Measurements from ENCODE around the gene MACROD2.

The MACROD2 gene

DNA sequence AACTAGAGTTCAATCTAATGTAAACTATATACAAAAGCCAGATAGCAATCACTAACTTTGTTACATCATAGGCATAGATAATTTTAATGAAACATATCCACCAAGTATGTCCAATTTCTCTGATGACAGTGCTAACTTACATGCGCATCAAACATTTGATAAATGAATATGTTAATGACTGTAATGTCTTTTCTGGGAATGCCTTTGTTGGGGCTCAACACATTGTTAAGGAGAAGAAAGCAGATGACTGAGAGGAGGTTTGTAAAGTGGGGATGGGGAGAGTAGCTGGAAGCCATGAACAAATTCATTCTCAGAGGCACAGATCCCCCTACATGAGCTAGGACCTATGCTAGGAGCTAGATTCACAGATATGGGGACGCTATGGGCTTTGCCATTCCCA lies 1627.9 kb downstream of the MACROD2 start:
- no peak for DNase-seq

DNA sequence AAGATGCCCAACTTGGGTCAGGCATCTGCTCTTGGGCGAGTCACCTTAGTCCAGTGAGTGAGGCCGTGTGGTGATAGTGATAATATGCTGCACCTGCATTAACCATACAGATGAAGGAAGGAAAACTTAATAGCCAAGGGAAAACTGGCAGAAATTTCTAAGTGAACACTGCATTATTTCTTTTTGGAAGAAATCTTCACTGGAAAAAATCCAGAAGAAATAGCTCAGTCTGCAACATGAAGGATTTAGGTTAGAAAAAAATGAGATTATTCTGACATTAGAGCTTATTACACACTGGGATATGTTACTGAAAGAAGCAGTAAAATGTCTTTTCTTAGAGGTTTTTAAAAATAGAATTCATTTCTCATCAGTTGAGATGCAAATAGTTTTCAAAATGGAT lies 1630.7 kb downstream of the MACROD2 start:
- no peak for DNase-seq

DNA sequence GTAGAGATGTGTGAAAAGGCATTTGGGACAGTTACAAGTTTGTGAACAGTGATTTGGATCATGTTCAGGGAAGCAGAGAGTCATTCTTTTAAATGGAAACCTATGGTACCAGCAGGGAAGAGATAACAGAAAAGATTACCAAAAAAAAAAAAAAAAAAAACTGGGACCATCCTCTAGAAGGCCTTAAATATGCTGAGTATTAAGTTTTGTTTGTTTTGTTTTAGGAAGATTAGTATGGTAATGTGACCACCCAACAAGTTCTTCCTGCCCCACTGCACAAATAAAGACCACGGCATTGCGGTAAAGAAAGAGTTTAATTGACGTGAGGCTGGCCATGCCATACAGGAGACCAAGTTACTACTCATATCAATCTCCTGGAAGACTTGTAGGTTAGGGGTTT lies 1631.8 kb downstream of the MACROD2 start:
- DNase-seq = no peak

DNA sequence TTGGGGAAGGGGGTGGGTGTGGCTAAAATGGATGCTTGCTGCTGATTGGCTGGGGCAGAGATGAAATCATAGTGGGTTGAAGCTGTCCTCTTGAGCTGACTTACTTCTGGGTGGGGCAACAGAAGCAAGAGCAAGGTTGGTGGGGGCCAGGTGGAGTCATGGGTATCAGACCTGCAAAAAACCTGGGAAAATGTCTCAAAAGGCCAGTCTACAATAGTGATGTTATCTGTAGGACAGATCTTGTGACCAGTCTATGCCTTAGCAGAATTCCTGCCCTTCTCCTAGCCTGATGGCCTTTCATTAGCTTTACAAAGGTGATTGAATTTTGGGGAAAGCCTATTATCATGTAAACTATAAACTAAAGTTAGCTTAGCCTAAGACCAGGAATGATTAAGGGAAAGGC lies 1632.2 kb downstream of the MACROD2 start:
- DNase-seq = no peak

DNA sequence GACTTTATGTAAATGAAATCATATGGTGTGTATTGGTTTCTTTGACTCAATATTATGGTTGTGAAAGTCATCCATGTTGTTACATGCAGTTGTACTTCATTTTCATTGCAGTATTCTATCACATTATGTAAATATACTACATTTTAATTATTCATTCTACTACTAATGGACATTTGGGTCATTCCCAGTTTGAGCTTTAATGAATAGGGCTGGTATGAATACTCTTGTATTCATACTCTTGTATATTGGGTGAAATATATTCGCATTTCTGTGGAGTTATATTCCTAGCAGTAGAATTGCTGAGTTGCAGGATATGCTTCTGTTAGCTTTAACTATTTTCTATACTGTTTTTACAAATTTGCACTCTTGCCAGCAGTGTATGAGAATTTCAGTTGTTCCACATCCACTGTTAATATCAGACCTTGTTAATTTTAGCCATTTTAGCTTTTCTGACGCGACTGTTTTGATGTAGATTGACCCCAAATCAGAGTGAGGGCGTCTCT lies 1633.6 kb downstream of the MACROD2 start:
- no peak for DNase-seq

DNA sequence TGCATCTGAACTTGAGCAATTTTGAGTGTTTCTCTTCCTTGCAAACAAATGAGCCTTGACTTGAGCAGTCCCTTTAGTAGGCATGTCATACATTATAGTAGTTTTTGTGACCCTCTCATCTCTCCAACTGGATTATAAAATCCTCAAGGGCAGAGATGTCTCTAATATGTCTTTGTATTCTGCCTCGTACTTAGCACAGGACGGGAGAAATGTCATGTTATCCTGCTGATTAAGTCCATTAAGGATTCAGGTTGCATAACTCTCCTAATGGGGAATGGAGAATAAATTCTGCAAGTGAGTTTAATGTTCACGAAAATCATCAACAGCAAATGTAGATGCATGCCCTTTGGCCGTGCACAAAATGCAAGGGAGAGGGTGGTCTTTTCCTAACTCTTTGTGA lies 1635.0 kb downstream of the MACROD2 start:
- no peak for DNase-seq

DNA sequence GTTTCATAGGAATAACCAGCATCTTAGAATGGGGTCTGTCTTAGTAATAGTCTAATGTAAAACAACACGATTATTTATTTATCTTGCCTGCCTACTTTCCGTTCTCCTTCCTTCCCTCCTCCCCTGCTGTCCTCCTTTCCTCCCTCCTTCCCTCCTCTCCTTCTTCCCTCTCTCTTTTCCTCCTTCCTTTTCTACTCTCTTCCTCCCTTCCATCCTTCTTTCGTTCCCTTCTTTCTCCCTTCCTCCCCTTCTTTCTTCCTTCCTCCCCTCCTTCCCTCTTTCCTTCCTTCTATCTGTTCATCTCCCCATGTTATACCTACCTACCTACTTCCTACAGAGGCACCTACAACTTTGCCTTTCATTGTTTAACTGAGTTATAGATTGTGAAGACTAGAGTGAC lies 1637.4 kb downstream of the MACROD2 start:
- no peak for DNase-seq

DNA sequence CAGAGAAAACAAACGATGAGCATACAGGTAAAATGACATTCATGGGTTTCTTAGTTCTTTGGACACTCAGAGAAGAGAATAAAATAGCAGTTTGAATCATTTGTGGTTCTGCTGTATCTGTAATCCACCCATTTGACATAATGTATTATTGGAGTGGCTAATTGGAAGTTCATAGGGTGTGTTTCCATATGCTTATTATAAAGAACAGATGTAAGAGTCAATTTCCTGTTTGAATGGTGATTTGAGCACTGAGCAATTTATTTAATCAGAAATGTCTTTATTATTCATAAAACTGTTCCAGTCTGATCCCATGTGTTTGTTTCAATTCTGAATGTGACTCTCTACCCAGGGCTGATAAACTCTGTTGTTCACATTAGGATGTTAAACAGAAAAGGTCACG lies 1638.8 kb downstream of the MACROD2 start:
- DNase-seq = no peak

DNA sequence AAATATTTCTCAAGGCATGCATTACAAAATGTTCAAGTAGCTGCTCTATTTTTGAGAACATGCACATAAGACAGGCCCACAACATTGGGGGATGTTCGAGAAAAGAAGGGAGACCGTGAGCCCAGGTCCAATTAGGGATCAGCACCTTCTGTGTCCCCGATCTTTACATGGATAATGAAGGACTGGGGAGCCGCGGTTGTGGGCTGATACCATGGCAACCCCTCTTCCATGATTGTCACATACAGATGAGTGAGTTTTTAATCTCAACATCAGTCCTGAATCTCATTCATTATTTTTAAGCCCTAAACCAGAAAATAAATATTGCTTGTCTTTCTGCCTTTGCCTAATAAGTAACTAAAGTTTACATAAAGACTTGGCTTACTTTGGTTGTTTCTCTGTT lies 1642.2 kb downstream of the MACROD2 start:
- DNase-seq = no peak

DNA sequence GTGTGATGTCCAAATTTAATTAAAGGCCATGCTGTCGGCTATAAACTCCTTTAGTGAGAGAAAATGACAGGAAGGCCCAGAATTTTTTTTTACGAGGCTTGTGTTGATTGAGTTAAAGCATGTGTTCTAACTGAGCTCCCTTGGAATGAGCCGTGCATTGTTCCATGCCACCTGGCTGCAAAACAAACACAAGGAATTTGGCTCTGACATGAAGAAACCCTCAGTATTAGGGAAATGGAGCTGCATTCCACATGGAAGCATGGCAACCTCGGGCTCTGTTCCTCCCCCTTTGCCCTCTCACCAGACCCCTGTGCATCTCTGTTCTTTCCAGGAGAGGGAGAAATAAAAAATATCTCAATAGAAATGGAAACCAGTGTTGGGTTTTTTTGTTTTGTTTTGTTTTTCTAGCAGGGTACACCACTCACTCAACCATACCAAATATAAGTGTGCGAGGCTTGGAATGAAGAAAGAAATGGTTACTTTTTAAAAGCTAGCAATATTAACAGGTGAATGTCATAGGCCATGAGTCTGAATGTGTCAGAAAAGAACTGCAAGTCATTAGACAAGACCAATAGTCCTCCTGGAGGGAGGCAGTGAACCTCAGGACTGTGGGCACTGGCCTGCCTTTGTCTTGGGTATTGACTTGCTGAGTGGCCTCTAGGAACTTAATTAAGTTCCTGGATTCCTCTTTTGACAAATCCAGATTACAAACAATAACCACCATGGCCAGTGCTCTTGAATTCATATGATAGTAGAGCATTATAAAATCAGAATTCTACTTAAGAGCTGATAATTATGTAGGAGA lies 1642.8 kb downstream of the MACROD2 start:
- DNase-seq = no peak

DNA sequence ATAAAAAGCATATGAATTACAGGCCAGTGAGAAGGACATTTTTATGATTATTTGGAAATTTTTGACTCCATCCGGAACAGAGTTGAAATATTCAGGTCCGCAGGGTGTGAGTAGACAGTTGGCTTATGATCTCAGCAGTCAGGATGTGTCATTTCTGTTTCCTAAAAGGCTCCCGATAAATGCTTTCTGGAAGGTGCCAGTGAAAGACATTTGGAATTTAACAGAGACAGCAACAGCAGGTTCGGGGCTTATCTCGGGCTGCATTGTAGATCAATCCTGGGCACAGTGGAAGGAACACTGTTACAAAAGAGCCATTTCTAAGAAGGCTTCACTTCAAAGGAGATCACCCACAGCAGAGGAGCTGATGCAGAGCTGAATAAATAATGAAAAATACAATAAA lies 1643.5 kb downstream of the MACROD2 start:
- DNase-seq = no peak

DNA sequence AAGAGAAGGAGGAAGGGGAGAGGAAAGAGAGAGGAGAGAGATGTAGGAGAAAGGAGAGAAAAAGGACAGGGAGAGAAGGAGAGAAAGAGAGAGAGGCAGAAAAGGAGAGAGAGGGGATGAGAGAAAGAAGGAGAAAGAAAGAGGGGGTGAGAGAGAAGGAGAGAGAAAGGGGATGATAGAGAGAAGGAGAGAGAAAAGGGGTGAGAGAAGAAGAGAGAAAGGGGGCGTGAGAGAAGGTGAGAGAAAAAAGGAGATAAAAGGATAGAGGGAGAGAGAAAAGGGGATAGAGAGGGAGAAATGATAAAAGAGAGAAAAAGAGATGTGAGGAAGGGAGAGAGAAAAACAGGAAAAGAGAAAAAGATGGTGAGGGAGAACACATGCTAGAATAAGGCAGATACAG lies 1644.5 kb downstream of the MACROD2 start:
- DNase-seq = no peak

DNA sequence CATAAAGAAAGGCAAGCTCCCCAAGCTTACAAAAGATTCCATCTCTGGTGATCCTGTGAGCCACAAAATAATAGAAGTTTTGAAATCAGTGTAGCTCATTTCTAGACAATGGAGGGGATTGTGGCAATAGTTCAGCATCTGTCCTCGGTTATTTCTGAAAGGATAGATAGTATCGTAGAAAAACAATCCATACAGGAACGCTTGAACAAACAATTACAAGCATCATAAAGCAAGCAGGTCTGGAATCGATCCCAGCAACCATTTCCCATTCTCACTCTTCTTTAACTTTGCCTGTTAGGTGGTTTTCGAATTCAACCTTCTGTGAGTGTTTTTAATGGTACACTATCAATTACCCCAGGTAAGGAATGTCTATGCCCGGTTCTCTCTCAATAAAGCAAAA lies 1646.8 kb downstream of the MACROD2 start:
- DNase-seq = no peak

DNA sequence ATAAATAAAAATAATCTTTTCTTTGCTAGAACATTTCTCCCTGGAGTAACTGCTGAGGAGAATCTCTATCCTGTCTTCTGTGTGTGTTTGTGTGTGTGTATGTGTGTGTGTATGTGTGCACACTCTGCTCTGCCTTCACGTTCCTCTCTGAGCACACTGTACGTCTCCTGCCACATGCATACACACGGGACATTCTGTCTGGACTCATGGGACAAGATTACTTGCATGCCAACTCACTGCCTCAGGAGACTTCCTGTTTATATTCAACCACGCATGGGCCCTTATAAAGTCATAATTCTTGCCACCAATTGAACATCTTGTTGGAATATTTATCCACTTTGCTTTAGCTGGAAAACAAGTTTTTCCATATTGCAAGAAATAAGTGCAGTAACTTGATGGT lies 1647.4 kb downstream of the MACROD2 start:
- no peak for DNase-seq

DNA sequence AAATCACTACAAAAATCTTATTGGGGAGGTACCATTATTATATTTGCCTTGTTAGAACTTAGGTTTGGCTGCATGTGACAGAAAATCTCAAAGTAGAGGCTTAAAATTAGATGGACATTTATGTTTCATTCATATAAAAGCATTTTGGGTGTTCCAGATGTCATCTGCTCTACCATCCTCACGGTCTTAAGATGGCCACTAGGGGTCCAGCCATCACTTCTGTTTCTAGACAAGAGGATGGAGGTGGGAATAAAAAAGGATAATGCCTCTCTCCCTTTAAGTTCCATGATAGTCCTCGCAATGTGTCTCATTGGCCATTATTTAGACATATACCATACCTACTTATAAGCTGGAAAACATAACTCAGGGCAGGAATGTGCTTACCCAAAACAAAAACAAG lies 1648.4 kb downstream of the MACROD2 start:
- no peak for DNase-seq

DNA sequence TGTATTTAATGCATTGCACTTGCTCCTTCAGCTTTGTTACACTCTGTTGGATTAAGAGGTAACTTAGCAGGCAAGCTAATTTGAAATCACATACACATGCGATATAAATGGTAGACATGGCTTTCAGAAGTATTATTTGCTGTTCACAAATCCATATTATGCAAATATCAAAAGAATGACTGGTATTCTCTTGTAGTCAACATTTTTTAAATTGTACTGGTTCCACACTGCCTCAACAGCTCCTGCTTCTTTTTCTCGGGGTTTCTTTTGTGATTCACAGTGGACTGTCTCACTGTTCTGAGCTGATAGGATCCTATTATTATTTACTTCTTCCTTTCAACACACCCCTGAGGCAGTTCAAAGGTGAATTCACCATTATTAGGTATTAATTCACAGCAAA lies 1650.5 kb downstream of the MACROD2 start:
- no peak for DNase-seq

DNA sequence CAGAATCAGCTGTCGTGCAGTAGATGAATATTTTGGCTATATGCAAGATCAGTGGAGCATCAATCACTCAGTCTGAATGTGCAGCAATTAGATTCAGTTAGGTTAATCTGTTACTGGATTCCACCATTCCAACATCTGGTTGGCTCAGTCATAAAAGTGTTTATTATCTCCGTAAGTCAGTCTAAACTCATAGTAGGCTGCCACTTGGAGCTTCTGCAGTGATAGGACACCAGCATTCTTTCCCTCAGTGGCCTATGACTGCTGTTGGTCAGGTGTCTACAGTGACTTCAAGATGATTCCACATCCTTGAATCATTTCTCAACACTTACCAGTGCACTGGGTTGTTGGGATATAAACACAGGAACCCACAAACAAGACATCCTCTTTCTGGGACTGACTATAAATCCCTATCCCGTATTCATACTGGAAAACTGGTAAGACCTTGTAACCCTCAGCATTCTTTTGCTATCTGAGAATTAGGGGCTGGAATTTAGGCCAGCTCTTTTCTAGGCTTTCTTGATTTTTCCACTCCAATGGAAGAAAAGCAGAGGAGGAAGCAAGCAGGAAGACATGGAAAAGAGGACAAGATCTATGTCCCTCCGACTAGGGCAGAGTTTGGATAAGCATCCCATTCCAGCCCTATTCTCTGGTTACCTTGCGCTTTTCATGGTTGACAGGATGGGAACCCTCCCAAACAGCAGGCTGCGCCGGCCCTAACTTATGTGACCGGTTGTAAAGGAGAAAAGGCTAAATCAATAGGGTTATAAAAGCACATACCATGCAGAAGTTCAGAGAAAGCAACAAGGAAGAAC lies 1658.3 kb downstream of the MACROD2 start:
- DNase-seq = no peak

DNA sequence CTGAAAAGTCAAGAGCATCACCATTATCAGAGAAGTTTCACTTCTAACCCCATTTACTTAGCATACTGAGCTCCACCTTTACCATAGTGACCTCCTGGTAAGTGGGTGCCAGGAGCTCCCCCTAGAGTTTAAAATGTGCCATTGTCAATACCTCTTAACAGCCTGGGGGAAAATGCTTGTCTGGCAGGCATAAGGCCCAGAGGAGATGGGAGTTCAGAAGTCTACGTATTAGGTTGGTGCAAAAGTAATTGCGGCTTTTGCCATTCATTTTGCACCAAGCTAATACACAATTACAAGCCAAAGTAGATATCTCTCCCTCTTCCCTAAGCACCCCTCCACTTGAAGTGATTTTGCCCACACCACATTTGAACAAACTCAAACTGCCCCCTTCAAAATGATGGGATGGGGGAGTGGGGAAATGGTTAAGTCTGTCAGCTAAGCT lies 1658.9 kb downstream of the MACROD2 start:
- no peak for DNase-seq

DNA sequence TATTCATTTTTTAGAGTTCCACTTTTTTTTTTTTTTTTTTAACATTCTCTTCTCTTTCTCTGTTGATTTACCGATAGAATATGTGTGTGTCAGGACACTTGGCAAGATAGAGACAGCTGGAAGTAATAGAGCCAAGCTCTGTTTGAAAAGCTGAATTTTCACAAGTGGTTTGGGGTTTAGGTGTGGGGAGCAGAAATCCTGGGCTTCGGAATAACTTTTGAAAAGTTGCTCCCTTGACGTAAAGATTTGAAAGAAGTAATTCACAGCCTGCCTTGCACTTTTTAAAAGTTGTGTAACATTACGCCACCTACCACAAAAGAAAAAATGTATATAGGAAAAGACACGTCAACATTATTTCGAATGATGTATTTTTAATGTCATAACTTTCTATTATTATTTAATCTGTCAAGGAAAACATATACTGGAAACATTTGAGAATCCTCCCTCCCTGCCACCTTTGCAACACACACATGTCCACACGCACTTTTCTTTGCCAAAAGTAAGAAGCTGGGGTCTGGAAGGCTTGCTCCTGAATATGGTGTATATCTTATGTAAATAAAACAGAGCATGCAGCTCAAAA lies 1660.1 kb downstream of the MACROD2 start:
- DNase-seq = no peak

DNA sequence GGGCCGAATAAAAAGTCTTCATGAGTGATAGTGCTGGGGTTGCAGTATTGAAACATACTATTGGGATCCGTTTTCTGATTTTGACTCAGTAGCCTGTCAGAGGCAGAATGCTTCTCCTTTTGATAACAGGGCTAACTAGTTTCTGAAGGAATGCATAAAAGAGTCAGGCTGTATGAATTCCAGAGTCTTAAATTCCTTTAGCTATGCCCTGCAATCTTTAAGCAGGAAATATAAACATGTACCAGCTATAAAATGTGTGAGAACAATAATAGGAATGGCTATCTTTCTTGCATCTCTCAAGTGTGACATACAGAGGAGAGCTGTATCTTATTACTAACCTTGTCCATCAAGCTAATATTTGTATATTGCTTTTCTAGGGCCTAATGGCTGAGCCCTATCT lies 1660.8 kb downstream of the MACROD2 start:
- no peak for DNase-seq

DNA sequence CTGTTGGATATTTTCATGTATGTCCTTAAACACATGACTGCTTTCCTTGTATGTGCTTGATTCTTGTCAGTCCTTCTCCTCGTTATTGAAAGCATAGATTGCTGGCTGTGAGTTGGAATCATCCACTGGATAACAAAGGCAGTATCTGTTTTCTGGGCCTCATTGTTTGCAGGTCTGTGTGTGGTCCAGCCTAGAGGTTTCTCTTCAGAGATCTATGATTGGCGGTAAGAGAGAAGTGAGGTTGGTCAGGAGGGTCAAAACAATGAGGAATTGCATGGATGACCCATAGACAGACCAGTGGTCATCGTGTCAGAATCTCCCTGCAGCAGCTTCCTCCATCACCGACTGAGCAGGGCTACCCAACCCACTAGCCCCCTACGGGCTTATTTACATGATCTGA lies 1663.0 kb downstream of the MACROD2 start:
- no peak for DNase-seq

DNA sequence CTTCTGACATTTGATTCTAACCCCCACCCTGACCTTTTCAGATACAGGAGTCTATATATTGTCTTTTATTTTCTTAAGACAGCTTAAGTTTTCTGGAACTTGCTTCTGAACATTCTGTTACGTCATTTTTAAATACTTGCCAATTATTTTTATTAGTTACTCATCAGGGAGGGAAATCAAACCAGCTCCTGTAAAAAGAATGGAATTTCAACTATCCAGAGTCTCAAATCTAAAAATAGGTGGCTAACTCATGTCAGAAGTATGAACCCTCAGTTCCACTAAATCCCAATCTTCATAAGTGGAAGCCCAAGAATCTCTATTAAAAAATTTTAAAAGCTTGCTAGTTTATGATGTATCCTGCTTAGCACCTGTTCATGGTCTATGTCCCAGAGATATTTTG lies 1677.9 kb downstream of the MACROD2 start:
- DNase-seq = no peak

DNA sequence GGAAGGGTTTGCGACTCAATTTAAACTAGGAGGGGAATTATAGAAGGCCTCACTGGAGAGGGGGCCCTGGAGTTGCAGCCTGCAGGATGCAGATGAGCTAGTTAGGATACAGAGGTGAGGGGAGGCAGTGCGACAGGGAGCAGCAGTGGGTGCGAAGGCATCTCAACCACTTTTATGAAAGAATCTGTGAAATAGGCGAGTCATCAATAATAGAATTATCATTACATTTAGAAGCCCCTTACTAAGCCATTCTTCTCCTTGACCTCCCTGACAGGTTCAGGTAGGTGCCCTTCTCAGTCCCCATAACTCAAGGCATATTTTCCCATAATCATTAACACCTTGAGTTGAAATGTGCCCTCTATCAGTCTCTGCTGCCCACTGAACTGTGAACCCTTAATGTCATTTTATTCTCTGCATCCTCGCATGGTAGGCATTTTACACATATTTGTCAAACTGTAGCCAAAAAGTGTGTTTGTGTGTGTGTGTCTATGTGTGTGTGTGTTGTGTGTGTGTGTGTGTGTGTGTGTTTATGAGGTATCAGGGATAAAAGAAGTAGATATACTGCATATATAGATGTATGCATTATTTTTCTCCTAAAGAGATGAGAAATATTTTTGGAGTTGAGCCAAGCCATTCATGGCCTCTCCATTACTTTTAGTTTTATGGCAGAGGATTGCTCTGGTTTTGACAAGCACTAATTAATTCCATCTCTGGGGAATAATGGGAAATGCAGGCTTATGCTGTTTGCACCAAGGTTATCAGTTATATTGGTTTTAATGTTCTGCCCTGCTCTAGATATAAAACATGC lies 1679.1 kb downstream of the MACROD2 start:
- no peak for DNase-seq
